Liver (tissue), 9 donors: ENCODE data around the gene ARHGAP10. TPM values are rescaled to one million over a fixed set of nuclear protein-coding genes. Genes with fewer than 3 reads are reported as not detected.

Experiments
- DNase-seq: peaks from one replicate; pipeline ENCODE4 v3.0.0-alpha.2; 2017; ENCODE audit warnings: low spot score
- H3K27ac ChIP-seq, 2 donors: one replicate each; pipeline ENCODE4 v1.7.0; 2013; ENCODE audit warnings: inconsistent platforms in 2 of 2, low read length in 2 of 2, control low read depth in 1 of 2, low read depth in 1 of 2, mild to moderate bottlenecking in 1 of 2
- H3K27me3 ChIP-seq, 4 donors: one replicate each; pipeline versions ENCODE4 v1.6.1 to v1.7.0; 2013; ENCODE audit warnings: low read length in 3 of 4, inconsistent platforms in 1 of 4, mild to moderate bottlenecking in 1 of 4, moderate library complexity in 1 of 4; ENCODE audit not compliant: control insufficient read depth in 4 of 4, insufficient read depth in 4 of 4
- H3K36me3 ChIP-seq, 4 donors: one replicate each; pipeline versions ENCODE4 v1.6.1 to v1.7.0; 2013; ENCODE audit warnings: low read length in 3 of 4, mild to moderate bottlenecking in 3 of 4, low read depth in 1 of 4, moderate library complexity in 1 of 4; ENCODE audit not compliant: control insufficient read depth in 4 of 4, insufficient read depth in 3 of 4
- H3K4me1 ChIP-seq, 4 donors: one replicate each; pipeline versions ENCODE4 v1.6.1 to v1.7.0; 2013; ENCODE audit warnings: low read length in 3 of 4, mild to moderate bottlenecking in 3 of 4, moderate library complexity in 1 of 4; ENCODE audit not compliant: control insufficient read depth in 4 of 4, insufficient read depth in 4 of 4
- H3K4me3 ChIP-seq, 3 donors: one replicate each; pipeline versions ENCODE4 v1.6.1 to v1.7.0; 2013; ENCODE audit warnings: low read length in 3 of 3, control low read depth in 1 of 3, low read depth in 1 of 3, mild to moderate bottlenecking in 1 of 3
- H3K9ac ChIP-seq, 2 donors: one replicate each; pipeline ENCODE4 v1.7.0; 2013; ENCODE audit warnings: low read length in 2 of 2, mild to moderate bottlenecking in 2 of 2, moderate library complexity in 2 of 2, control low read depth in 1 of 2, low read depth in 1 of 2
- H3K9me3 ChIP-seq, 4 donors: one replicate each; pipeline versions ENCODE4 v1.6.1 to v1.7.0; 2013; ENCODE audit warnings: low read length in 3 of 4; ENCODE audit not compliant: control insufficient read depth in 4 of 4
- ATF3 ChIP-seq: IDR thresholded peaks from 2 replicates; pipeline ENCODE4 v1.6.1; 2016; ENCODE audit warnings: antibody characterized with exemption
- CTCF ChIP-seq: fragments of 150-350 bp; IDR thresholded peaks from 2 replicates; pipeline ENCODE4 v1.5.1; 2017; ENCODE audit warnings: improper control_type of control experiment, low read depth, low read length; ENCODE audit not compliant: missing input control
- EGR1 ChIP-seq, 2 donors: IDR thresholded peaks; 2 replicates each; pipeline ENCODE4 v1.6.1; 2016 to 2018; ENCODE audit warnings: antibody characterized with exemption in 2 of 2, low read depth in 2 of 2
- FOXA1 ChIP-seq: IDR thresholded peaks from 2 replicates; pipeline ENCODE4 v1.6.1; 2016; ENCODE audit warnings: antibody characterized with exemption
- FOXA2 ChIP-seq: IDR thresholded peaks from 2 replicates; pipeline ENCODE4 v1.6.1; 2016; ENCODE audit warnings: antibody characterized with exemption
- GABPA ChIP-seq, 2 donors: IDR thresholded peaks in 1 of 2; conservative IDR thresholded peaks in 1 of 2; 2 replicates each; pipeline ENCODE4 v1.6.1; 2016; ENCODE audit warnings: antibody characterized with exemption in 2 of 2, mild to moderate bottlenecking in 1 of 2, moderate library complexity in 1 of 2
- HNF4A ChIP-seq, 2 donors: conservative IDR thresholded peaks; 2 replicates each; pipeline ENCODE4 v1.6.1; 2016; ENCODE audit warnings: antibody characterized with exemption in 2 of 2, mild to moderate bottlenecking in 2 of 2
- HNF4G ChIP-seq: IDR thresholded peaks from 2 replicates; pipeline ENCODE4 v1.6.1; 2016; ENCODE audit warnings: antibody characterized with exemption
- JUND ChIP-seq, 2 donors: IDR thresholded peaks; 2 replicates each; pipeline ENCODE4 v1.6.1; 2016; ENCODE audit warnings: antibody characterized with exemption in 2 of 2
- MAX ChIP-seq: IDR thresholded peaks from 2 replicates; pipeline ENCODE4 v1.6.1; 2016; ENCODE audit warnings: antibody characterized with exemption
- NR2F2 ChIP-seq: IDR thresholded peaks from 2 replicates; pipeline ENCODE4 v1.6.1; 2016; ENCODE audit warnings: antibody characterized with exemption
- RAD21 ChIP-seq, 2 donors: IDR thresholded peaks; 2 replicates each; pipeline ENCODE4 v1.6.1; 2016; ENCODE audit warnings: antibody characterized with exemption in 2 of 2, mild to moderate bottlenecking in 2 of 2
- REST ChIP-seq: IDR thresholded peaks from 2 replicates; pipeline ENCODE4 v1.6.1; 2016; ENCODE audit warnings: antibody characterized with exemption, mild to moderate bottlenecking
- RXRA ChIP-seq, 2 donors: IDR thresholded peaks; 2 replicates each; pipeline ENCODE4 v1.6.1; 2017 to 2018; ENCODE audit warnings: antibody characterized with exemption in 2 of 2, mild to moderate bottlenecking in 1 of 2
- SP1 ChIP-seq: IDR thresholded peaks from 2 replicates; pipeline ENCODE4 v1.6.1; 2018; ENCODE audit warnings: antibody characterized with exemption, mild to moderate bottlenecking
- TAF1 ChIP-seq: conservative IDR thresholded peaks from 2 replicates; pipeline ENCODE4 v1.6.1; 2016; ENCODE audit warnings: antibody characterized with exemption, mild to moderate bottlenecking
- YY1 ChIP-seq: IDR thresholded peaks from 2 replicates; pipeline ENCODE4 v1.6.1; 2016; ENCODE audit warnings: antibody characterized with exemption, mild to moderate bottlenecking
- ZBTB33 ChIP-seq: IDR thresholded peaks from 2 replicates; pipeline ENCODE4 v1.6.1; 2016; ENCODE audit warnings: antibody characterized with exemption
- WGBS: extraction: QIAGEN DNeasy Blood & Tissue Kit; methylation state at CpG from one replicate; pipeline ENCODE4 v1.1.7; 2013; 5-methylcytosine and 5-hydroxymethylcytosine counted together
- polyA plus RNA-seq, 2 donors: library from polyadenylated mRNA; stranded (reverse) in 1 of 2; unstranded in 1 of 2; fragments of 200-250 nt in 1 of 2; fragments of >200 nt in 1 of 2; fragmentation: Nextera tagmentation in 1 of 2; extraction: Ambion mirVana in 1 of 2; gene quantifications; one replicate each; pipeline versions ENCODE4 v1.2.1 to v1.2.3, GENCODE V29; 2013 to 2015
- total RNA-seq, 2 donors: library from RNA; depleted of rRNA; stranded (reverse); fragments of >200 nt; gene quantifications; one replicate each; pipeline ENCODE4 v1.2.3, GENCODE V29; 2014
- donor health status: healthy.
- donor health status: healthy.
- donor health status: healthy.
- donor health status: healthy.
- donor health status: healthy.

Gene ARHGAP10
- total and polyA plus RNA-seq, 4 donors: 1.5 to 13.0 (median 4.3) TPM

GRCh38 chr4:147854154-147854553 lies 122.3 kb downstream of the ARHGAP10 start:
- no peaks in the 10 kb centered on the region for H3K36me3 ChIP-seq
- no peaks in the 10 kb centered on the region for H3K9me3 ChIP-seq
- 79% methylated on average over 3 of the region's 3 CpGs for WGBS
- H3K9ac ChIP-seq: no peak overlapping the region
- TF ChIP-seq TAF1: no peak
- TF ChIP-seq FOXA2: no peak
- no peak for TF ChIP-seq YY1
- TF ChIP-seq ZBTB33: no peak
- no peak for TF ChIP-seq RAD21 (IDR thresholded peaks at IDR 0.05)
- no peak for TF ChIP-seq SP1
- TF ChIP-seq REST: no peak
- TF ChIP-seq HNF4A (conservative IDR thresholded peaks at IDR 0.05): no peak
- TF ChIP-seq RXRA (IDR thresholded peaks at IDR 0.05): no peak
- no peak for TF ChIP-seq NR2F2
- TF ChIP-seq CTCF: no peak
- no peak for TF ChIP-seq HNF4G
- no peak for TF ChIP-seq GABPA (IDR thresholded peaks at IDR 0.05 in 1 of 2, conservative IDR thresholded peaks at IDR 0.05 in 1 of 2)
- TF ChIP-seq ATF3: no peak
- TF ChIP-seq FOXA1: no peak
- TF ChIP-seq MAX: no peak
- no peak for TF ChIP-seq EGR1 (IDR thresholded peaks at IDR 0.05; ENCODE audit: low read depth in 2 of 2)
- TF ChIP-seq JUND (IDR thresholded peaks at IDR 0.05): no peak
- no peaks in the 10 kb centered on the region for H3K4me1 ChIP-seq
- H3K27me3 ChIP-seq: no peaks in the 10 kb centered on the region
- no peak overlapping the region for H3K27ac ChIP-seq
- DNase-seq: no peak
- H3K4me3 ChIP-seq: no peak overlapping the region
